IMR-90 (cell line): ENCODE data around the gene ZFP42.

Experiments used
- CTCF ChIP-seq: conservative IDR thresholded peaks from 2 replicates; pipeline ENCODE4 v1.5.1; 2012; ENCODE audit warnings: mild to moderate bottlenecking, low read depth, low read length, improper control_type of control experiment
- FOS ChIP-seq: fragments of 150-350 bp; IDR thresholded peaks from 2 replicates; pipeline ENCODE4 v1.6.1; 2016; ENCODE audit warnings: low read depth, low read length
- NFE2L2 ChIP-seq: fragments of 150-350 bp; IDR thresholded peaks from 2 replicates; pipeline ENCODE4 v1.6.1; 2016; ENCODE audit warnings: low read depth, mild to moderate bottlenecking, low read length
- USF2 ChIP-seq: fragments of 150-350 bp; IDR thresholded peaks from 2 replicates; pipeline ENCODE4 v1.6.1; 2017; ENCODE audit warnings: mild to moderate bottlenecking, antibody characterized with exemption, low read length, low read depth

GRCh38 chr4:188046657-188047056 is 51.1 kb downstream of the ZFP42 start:
- TF ChIP-seq CTCF = no peak
- TF ChIP-seq USF2 = no peak
- no peak for TF ChIP-seq NFE2L2
- no peak for TF ChIP-seq FOS
